ENCODE measurements around the gene MOB3A. TPM values are rescaled to one million over a fixed set of nuclear protein-coding genes. Genes with fewer than 3 reads are reported as not detected.

The MOB3A gene
- polyA plus RNA-seq, 1 of the 3 experiments (the other 2 are of a cell fraction), result 24.1 TPM

DNA sequence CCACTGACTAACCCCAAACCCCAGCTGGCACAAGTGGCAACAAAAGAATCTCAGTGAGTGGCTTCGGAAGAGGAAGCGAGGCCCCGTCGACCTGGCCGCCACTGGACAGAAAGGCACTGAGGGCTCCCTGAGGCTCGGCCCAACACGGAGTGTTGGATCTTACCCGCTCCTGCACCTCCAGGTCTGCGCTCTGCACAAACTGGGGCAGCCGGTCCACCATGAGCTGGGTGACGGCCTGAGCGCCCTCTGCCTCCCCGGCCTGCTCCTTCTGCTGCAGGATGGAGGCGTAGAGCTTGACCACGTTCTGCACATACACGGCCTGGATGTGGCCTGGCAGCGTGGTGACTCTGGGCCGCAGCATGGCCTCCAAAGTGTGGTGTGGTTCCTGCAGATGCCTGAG, 22.3 kb upstream of the MOB3A start:
- no peak for DNase-seq
- WGBS (ENCODE audit: low lambda C conversion rate), result 100% methylated on average over 2 of the region's 18 CpGs
- peaks cover 15 to 93% of the 10 kb centered on the region in 2 experiments for H3K36me3 ChIP-seq (replicated peaks in 1 of 2; ENCODE audit: control insufficient read depth in 1 of 2, insufficient read depth in 2 of 2, low read length in 1 of 2)
- H3K4me1 ChIP-seq (ENCODE audit: control insufficient read depth in 1 of 2, insufficient read depth in 2 of 2, low read depth in 1 of 2, low read length in 1 of 2), result no peaks in the 10 kb centered on the region
- no peak overlapping the region for H3K27ac ChIP-seq (ENCODE audit: low read depth in 2 of 2, low read length in 1 of 2)
- H3F3A ChIP-seq (replicated peaks; ENCODE audit: insufficient read depth), result no peaks in the 10 kb centered on the region
- H3K9ac ChIP-seq, result no peak overlapping the region
- CTCF ChIA-PET, result interaction anchor here (0.9 to 1.1 kb wide), 3 partner anchors 9 to 197 kb away, joined by 3 to 4 read pairs (median 3); no protein-coding TSS in a partner anchor
- peaks cover 10% of the 10 kb centered on the region; the same call in 1 of the 2 replicates for H3K79me2 ChIP-seq (ENCODE audit: insufficient read depth)
- TF ChIP-seq, protein P1, sequence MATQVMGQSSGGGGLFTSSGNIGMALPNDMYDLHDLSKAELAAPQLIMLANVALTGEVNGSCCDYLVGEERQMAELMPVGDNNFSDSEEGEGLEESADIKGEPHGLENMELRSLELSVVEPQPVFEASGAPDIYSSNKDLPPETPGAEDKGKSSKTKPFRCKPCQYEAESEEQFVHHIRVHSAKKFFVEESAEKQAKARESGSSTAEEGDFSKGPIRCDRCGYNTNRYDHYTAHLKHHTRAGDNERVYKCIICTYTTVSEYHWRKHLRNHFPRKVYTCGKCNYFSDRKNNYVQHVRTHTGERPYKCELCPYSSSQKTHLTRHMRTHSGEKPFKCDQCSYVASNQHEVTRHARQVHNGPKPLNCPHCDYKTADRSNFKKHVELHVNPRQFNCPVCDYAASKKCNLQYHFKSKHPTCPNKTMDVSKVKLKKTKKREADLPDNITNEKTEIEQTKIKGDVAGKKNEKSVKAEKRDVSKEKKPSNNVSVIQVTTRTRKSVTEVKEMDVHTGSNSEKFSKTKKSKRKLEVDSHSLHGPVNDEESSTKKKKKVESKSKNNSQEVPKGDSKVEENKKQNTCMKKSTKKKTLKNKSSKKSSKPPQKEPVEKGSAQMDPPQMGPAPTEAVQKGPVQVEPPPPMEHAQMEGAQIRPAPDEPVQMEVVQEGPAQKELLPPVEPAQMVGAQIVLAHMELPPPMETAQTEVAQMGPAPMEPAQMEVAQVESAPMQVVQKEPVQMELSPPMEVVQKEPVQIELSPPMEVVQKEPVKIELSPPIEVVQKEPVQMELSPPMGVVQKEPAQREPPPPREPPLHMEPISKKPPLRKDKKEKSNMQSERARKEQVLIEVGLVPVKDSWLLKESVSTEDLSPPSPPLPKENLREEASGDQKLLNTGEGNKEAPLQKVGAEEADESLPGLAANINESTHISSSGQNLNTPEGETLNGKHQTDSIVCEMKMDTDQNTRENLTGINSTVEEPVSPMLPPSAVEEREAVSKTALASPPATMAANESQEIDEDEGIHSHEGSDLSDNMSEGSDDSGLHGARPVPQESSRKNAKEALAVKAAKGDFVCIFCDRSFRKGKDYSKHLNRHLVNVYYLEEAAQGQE (IDR thresholded peaks at IDR 0.05; ENCODE audit: low read depth, low read length), result no peak
- TF ChIP-seq RXRA (IDR thresholded peaks at IDR 0.05; ENCODE audit: borderline replicate concordance, low read depth) (no peak), GABPA (IDR thresholded peaks at IDR 0.05; ENCODE audit: low read depth) (no peak), RAD21 (IDR thresholded peaks at IDR 0.05; ENCODE audit: low read length) (no peak), MEF2A (IDR thresholded peaks at IDR 0.05; ENCODE audit: borderline replicate concordance, low read depth) (no peak), ELF1 (IDR thresholded peaks at IDR 0.05) (no peak), TCF12 (IDR thresholded peaks at IDR 0.05) (no peak), TEAD4 (IDR thresholded peaks at IDR 0.05; ENCODE audit: borderline replicate concordance, insufficient read depth) (no peak), YY1 (IDR thresholded peaks at IDR 0.05; ENCODE audit: low read depth) (no peak), MXI1 (IDR thresholded peaks at IDR 0.05; ENCODE audit: low read depth, low read length) (no peak), POLR2AphosphoS5 (IDR thresholded peaks at IDR 0.05; ENCODE audit: low read depth, low read length) (no peak), FOXJ3 (CRISPR knock-in tag; IDR thresholded peaks at IDR 0.05) (no peak), NFIC (IDR thresholded peaks at IDR 0.05; ENCODE audit: borderline replicate concordance) (no peak)
- TF ChIP-seq, protein P2, sequence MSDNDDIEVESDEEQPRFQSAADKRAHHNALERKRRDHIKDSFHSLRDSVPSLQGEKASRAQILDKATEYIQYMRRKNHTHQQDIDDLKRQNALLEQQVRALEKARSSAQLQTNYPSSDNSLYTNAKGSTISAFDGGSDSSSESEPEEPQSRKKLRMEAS (IDR thresholded peaks at IDR 0.05; ENCODE audit: low read depth), result no peak
- TF ChIP-seq, protein P3, sequence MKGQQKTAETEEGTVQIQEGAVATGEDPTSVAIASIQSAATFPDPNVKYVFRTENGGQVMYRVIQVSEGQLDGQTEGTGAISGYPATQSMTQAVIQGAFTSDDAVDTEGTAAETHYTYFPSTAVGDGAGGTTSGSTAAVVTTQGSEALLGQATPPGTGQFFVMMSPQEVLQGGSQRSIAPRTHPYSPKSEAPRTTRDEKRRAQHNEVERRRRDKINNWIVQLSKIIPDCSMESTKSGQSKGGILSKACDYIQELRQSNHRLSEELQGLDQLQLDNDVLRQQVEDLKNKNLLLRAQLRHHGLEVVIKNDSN (IDR thresholded peaks at IDR 0.05; ENCODE audit: borderline replicate concordance, low read depth), result no peak
- TF ChIP-seq, protein P4, sequence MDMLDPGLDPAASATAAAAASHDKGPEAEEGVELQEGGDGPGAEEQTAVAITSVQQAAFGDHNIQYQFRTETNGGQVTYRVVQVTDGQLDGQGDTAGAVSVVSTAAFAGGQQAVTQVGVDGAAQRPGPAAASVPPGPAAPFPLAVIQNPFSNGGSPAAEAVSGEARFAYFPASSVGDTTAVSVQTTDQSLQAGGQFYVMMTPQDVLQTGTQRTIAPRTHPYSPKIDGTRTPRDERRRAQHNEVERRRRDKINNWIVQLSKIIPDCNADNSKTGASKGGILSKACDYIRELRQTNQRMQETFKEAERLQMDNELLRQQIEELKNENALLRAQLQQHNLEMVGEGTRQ (IDR thresholded peaks at IDR 0.05; ENCODE audit: borderline replicate concordance, low read depth, low read length), result no peak
- TF ChIP-seq, protein P5, sequence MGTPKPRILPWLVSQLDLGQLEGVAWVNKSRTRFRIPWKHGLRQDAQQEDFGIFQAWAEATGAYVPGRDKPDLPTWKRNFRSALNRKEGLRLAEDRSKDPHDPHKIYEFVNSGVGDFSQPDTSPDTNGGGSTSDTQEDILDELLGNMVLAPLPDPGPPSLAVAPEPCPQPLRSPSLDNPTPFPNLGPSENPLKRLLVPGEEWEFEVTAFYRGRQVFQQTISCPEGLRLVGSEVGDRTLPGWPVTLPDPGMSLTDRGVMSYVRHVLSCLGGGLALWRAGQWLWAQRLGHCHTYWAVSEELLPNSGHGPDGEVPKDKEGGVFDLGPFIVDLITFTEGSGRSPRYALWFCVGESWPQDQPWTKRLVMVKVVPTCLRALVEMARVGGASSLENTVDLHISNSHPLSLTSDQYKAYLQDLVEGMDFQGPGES (IDR thresholded peaks at IDR 0.05; ENCODE audit: low read depth, low read length), result no peak
- no peaks in the 10 kb centered on the region for H3K27me3 ChIP-seq (ENCODE audit: insufficient read depth)
- H2AFZ ChIP-seq (ENCODE audit: low read depth), result no peak overlapping the region
- POLR2A ChIA-PET, result no interaction called here
- no peaks in the 10 kb centered on the region for H3K9me2 ChIP-seq
- H3K4me3 ChIP-seq (ENCODE audit: low read depth in 2 of 2, low read length in 1 of 2), result no peak overlapping the region
- H4K20me1 ChIP-seq (ENCODE audit: insufficient read depth), result peaks cover 19% of the 10 kb centered on the region
- H3K9me3 ChIP-seq, result no peaks in the 10 kb centered on the region
- H3K4me2 ChIP-seq, result no peak overlapping the region
